ENCODE data around the gene NCEH1. TPM values are rescaled to one million over a fixed set of nuclear protein-coding genes. Genes with fewer than 3 reads are reported as not detected.

The NCEH1 gene
- total RNA-seq, 2 donors from 2014 or later: 18.5 to 18.6 TPM

Other genes starting within 250 kb of the NCEH1 start
- gene TNFSF10, start 187.6 kb downstream of the NCEH1 start, total RNA-seq: 100 to 1,000 TPM; 111 to 321 TPM
- 10 to 100 TPM; 27.8 to 59.7 TPM for gene ECT2, start 39.7 kb upstream of the NCEH1 start, total RNA-seq